Stimulated activated effector memory CD8-positive, alpha-beta T cell treated with anti-CD3 and anti-CD28 coated beads, Interleukin-12 subunit alpha, Interleukin-12 subunit beta, amount 100 ng/mL, for 72 hours (primary cell): ENCODE measurements around the gene SLC39A8.
"Not testable (repeated sequence)": the region's sequence is repeated elsewhere in the genome, so short reads cannot be mapped to it uniquely, and the experiment has no call there.

Source experiments
- ATAC-seq: fragments of 150-1000 bp; cut with Tn5 transposase; 2 replicates; pipeline ENCODE4 v1.10.0; 2021
- DNase-seq, 2 donors: peaks; one replicate each; pipeline ENCODE4 v3.0.0; 2021 to 2022; ENCODE audit warnings: low spot score in 2 of 2
- H3K27ac Mint-ChIP-seq: one replicate; pipeline ENCODE4 v1.8.0; 2022; ENCODE audit warnings: mild to moderate bottlenecking, mixed read lengths
- H3K36me3 Mint-ChIP-seq: one replicate; pipeline ENCODE4 v1.8.0; 2022; ENCODE audit warnings: mild to moderate bottlenecking, mixed read lengths
- H3K4me1 Mint-ChIP-seq: one replicate; pipeline ENCODE4 v1.8.0; 2022; ENCODE audit warnings: mixed read lengths
- H3K4me3 Mint-ChIP-seq: one replicate; pipeline ENCODE4 v1.8.0; 2022; ENCODE audit warnings: mild to moderate bottlenecking, mixed read lengths
- H3K9me3 Mint-ChIP-seq: one replicate; pipeline ENCODE4 v1.8.0; 2022; ENCODE audit warnings: mixed read lengths

The SLC39A8 gene

DNA sequence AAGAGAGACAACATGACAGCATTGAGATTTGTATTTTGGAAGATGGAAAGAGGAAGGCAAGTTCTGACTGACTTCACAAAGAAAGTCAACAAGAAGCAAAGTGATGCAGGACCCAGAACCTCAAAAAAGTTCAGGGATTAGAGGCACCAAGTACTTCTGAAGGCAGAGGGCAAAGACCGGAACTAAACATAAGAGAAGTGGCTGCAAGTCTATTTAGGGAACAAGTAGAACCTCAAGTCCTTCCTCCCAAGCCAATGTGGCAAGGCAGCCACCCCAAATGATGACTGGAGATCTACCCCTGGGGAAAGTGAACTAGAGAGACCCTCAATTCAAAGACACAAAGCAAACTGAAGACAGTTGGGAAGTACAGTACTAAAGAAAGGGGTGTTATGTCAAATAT is 46.6 kb downstream of the SLC39A8 start:
- no peak overlapping the region for H3K27ac Mint-ChIP-seq
- ATAC-seq (no peak), DNase-seq (no peak)
- H3K4me3 Mint-ChIP-seq = no peak overlapping the region
- no peaks in the 10 kb centered on the region for H3K4me1 Mint-ChIP-seq
- no peaks in the 10 kb centered on the region for H3K9me3 Mint-ChIP-seq
- peaks cover 52% of the 10 kb centered on the region for H3K36me3 Mint-ChIP-seq

DNA sequence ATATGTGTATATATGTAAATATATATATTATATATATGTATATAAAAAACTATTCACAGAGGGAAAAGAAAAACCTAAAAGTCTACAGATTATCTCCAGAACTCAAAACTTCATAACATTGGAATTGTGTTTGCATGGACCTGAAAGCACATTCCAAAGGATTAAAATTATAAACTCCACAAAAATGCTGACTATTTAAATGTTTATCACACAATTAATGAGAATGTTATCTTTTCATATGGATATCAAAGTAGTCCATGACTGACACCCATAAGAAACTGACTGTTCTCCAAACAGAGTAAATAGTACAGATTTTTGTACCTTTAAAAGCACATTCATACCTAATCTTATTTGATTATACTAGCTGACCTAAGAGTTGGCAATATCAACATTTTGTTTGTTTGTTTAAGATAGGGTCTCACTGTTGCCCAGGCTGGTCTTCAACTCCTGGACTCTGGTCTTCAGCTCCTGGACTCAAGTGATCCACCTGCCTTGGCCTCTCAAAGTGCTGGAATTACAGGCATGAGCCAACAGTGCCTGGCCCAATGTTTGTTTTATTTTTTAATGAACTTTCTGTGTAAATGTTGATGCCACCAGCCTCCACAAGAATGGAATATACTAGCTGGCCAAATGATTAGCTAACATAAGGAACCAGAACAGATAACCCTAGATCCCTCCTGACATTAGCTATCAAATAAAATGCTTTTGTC is 50.0 kb downstream of the SLC39A8 start:
- no peak overlapping the region for H3K27ac Mint-ChIP-seq
- no peak for ATAC-seq
- no peak overlapping the region for H3K4me3 Mint-ChIP-seq
- no peak for DNase-seq
- no peaks in the 10 kb centered on the region for H3K9me3 Mint-ChIP-seq
- H3K4me1 Mint-ChIP-seq = peaks cover 6% of the 10 kb centered on the region
- H3K36me3 Mint-ChIP-seq = peaks cover 47% of the 10 kb centered on the region

DNA sequence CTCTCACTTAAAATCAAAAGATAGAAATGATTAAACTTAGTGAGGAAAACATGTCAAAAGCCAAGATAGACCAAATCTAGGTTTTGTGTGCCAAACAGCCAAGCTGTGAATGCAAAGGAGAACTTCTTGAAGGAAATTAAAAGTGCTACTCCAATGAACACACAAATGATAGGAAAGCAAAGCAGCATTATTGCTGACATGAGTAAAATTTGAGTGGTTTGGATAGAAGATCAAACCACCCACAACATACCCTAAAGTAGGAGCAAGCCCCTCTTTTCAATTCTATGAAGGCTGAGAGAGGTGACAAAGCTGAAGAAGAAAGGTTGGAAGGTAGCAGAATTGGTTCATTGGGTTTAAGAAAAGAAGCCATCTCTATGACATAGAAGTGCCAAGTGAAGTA is 56.8 kb downstream of the SLC39A8 start:
- H3K4me3 Mint-ChIP-seq = no peak overlapping the region
- DNase-seq (no peak), ATAC-seq (no peak)
- no peak overlapping the region for H3K27ac Mint-ChIP-seq
- H3K4me1 Mint-ChIP-seq = peaks cover 6% of the 10 kb centered on the region
- H3K9me3 Mint-ChIP-seq = no peaks in the 10 kb centered on the region
- H3K36me3 Mint-ChIP-seq = peaks cover 16% of the 10 kb centered on the region

DNA sequence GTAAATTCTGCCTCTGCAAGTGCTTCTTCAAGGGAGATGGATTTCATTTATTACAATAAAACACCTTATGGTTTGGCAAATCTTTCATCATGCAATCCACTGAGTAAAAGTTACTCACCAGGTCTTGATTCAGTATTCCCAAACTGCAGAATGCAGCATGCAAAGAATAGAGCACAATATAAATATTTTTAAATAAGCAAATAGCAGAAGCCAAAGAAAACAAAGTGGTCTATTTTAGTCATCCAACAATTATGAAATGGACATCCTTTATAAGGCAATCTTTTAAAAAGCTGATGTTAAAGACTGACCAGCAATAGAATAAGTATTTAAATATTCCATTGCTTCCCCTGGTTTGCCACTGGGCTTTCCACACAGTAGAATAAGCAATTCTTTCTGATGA is 59.5 kb downstream of the SLC39A8 start:
- Mint-ChIP-seq H3K4me3 (no peak overlapping the region), H3K27ac (no peak overlapping the region), H3K36me3 (peaks cover 9% of the 10 kb centered on the region), H3K4me1 (peaks cover 5% of the 10 kb centered on the region), H3K9me3 (no peaks in the 10 kb centered on the region)
- ATAC-seq (no peak), DNase-seq (no peak)

DNA sequence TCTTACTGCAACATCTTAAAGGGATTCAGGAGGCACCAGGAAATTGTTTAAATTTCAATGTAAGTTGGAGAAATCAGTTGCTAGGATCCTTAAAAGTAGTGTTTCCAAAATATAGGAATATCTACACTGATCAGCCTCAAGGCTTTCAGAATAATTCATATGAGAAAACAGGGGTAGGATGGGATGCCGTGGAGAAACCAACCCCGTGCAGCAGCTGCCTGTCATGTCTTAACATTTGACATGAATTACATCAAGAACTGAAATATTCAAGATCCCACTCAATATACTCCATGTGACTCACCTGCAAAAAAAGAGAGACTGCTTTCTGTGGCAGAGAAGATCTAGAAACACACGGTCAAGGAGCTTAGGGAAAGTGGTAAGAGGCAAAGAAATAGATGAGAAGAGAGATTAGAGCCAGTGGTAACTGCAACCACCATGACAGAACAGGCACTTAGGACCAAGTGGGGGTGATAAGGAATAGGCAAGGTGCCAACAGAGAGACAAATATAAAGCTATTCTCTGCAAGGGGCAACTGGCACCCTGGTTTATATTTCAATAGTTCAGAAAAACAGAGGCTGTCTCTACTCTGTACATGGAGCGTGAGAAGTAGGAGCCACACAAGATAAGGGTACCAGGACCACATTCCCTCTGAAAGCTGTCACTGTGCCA is 64.0 kb downstream of the SLC39A8 start:
- Mint-ChIP-seq H3K4me3 (no peak overlapping the region), H3K9me3 (no peaks in the 10 kb centered on the region), H3K4me1 (peaks cover 5% of the 10 kb centered on the region), H3K36me3 (peaks cover 5% of the 10 kb centered on the region), H3K27ac (peak overlapping the region; percentile 9)
- no peak for DNase-seq
- no peak for ATAC-seq

DNA sequence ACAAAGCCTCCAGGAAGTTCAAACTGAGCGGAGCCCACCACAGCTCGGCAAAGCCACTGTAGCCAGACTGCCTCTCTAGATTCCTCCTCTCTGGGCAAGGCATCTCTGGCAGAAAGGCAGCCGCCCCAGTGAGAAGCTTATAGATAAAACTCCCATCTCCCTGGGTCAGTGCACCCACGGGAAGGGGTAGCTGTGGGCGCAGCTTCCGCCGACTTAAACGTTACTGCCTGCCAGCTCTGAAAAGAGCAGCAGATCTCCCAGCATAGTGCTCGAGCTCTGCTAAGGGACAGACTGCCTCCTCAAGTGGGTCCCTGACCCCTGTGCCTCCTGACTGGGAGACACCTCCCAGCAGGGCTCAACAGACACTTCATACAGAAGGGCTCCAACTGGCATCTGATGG is 72.0 kb downstream of the SLC39A8 start:
- not testable (repeated sequence) for H3K9me3 Mint-ChIP-seq, H3K27ac Mint-ChIP-seq, H3K4me3 Mint-ChIP-seq, DNase-seq, ATAC-seq
- Mint-ChIP-seq H3K36me3 (peaks cover 14% of the 10 kb centered on the region), H3K4me1 (peaks cover 11% of the 10 kb centered on the region)

DNA sequence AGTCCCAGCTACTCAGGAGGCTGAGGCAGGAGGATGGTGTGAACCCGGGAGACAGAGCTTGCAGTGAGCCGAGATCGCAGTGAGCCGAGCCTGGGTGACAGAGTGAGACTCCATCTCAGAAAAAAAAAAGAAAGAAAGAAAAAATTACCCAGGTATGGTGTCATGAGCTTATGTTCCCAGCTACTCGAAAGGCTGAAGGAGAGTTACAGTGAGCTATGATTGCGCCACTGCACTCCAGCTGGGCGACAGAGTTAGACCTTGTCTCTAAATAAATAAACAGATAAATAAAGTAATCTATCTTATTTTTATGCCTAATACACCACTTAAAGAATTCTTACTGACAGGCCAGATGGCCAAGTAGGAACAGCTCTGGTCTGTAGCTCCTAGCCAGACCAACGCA is 73.0 kb downstream of the SLC39A8 start:
- ATAC-seq (no peak), DNase-seq (no peak)
- no peak overlapping the region for H3K4me3 Mint-ChIP-seq
- peaks cover 24% of the 10 kb centered on the region for H3K36me3 Mint-ChIP-seq
- peaks cover 4% of the 10 kb centered on the region for H3K9me3 Mint-ChIP-seq
- H3K27ac Mint-ChIP-seq = no peak overlapping the region
- peaks cover 11% of the 10 kb centered on the region for H3K4me1 Mint-ChIP-seq

DNA sequence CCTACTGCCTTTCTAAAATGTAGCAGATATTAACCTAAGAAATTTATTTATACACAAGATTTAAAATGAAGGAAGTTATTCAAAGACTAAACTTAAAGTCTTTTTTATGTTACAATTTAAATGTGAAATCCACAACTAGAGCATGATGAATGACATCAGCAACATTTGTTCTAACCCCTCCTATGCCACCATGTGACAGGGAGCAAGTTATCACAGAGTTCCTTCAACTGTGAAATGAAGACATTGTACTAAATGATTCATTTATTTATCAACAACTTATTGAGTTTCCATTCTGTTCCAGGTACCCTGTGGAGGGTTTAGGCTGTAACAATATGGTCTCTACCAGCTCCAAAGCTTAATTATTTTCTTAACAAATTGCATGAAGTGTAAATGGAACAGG is 76.9 kb downstream of the SLC39A8 start:
- Mint-ChIP-seq H3K4me3 (no peak overlapping the region), H3K4me1 (no peaks in the 10 kb centered on the region), H3K9me3 (no peaks in the 10 kb centered on the region), H3K27ac (no peak overlapping the region), H3K36me3 (peaks cover 42% of the 10 kb centered on the region)
- ATAC-seq = no peak
- no peak for DNase-seq

DNA sequence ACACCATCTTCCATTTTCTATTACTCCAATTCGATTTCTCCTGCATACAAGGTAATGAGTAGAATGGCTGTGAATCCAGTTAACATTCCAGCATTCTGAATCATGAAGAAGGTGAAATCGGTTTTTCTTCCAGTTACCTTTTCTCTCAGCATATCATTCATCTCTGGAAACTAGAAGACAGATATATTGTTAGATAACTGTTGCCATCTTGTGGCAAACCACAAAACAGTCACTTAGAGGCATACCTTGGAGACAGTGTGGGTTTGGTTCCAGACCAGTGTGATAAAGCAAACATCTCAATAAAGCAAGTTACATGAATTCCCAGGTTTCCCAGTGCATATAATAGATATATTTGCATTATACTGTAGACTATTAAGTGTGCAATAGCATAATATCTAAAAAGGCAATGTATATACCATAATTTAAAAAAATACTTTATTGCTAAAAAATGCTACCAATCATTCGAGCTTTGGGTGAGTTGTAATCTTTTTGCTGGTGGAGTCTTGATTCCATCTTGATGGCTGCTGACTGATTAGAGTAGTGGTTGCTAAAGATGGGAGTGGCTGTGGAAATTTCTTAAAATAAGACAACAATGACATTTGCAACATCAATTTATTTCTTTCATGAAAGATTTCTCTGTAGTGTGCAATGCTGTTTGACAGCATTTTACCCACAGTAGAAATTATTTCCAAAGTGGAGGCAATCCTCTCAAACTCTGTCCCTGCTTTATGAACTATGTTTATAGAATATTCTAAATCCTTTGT is 82.1 kb downstream of the SLC39A8 start:
- no peak overlapping the region for H3K4me3 Mint-ChIP-seq
- H3K9me3 Mint-ChIP-seq = no peaks in the 10 kb centered on the region
- peaks cover 7% of the 10 kb centered on the region for H3K4me1 Mint-ChIP-seq
- H3K27ac Mint-ChIP-seq = no peak overlapping the region
- DNase-seq = no peak
- H3K36me3 Mint-ChIP-seq = peaks cover 47% of the 10 kb centered on the region
- ATAC-seq = peak; percentile 94

DNA sequence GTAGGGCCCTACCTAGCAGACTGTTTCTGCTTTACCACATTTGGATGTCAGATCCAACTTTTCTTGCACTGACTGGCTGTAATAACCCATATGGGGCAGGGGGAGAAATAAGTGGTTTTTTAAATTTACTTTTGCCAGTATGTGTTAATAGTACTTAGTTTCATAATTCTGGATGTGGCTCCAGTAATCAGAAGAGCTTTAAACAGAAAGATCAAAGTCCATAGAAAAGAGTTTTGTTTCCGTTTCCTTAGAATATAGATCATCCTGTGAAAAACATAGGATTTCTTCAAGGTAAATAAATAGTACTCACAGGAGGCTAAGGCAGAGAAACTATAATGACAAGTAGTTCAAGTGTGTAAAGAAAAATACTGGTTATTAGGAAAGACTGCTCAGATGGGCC is 85.6 kb downstream of the SLC39A8 start:
- ATAC-seq (no peak), DNase-seq (no peak)
- H3K27ac Mint-ChIP-seq = no peak overlapping the region
- H3K4me3 Mint-ChIP-seq = no peak overlapping the region
- peaks cover 7% of the 10 kb centered on the region for H3K4me1 Mint-ChIP-seq
- H3K9me3 Mint-ChIP-seq = no peaks in the 10 kb centered on the region
- H3K36me3 Mint-ChIP-seq = peaks cover 15% of the 10 kb centered on the region

DNA sequence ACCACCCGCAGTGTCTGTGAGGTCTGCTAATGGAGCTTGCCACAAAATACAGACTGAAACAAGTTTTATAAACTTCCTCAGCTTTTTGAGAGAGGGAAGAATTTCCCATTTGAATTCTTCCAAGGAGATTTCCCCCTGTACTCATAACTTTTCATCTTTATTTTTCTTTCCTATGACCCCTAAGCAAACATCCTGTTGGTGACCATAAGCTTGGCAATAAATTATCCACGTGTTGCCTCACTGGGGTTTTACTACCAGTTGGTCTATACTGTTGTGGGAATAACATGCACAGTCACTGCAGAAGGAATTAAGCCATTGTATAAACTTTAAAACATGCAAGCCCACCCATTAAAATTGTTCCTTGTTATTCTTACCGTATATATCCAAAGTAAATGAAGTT is 86.2 kb downstream of the SLC39A8 start:
- H3K27ac Mint-ChIP-seq = no peak overlapping the region
- H3K36me3 Mint-ChIP-seq = peaks cover 15% of the 10 kb centered on the region
- H3K4me3 Mint-ChIP-seq = no peak overlapping the region
- DNase-seq (no peak), ATAC-seq (no peak)
- H3K4me1 Mint-ChIP-seq = peaks cover 7% of the 10 kb centered on the region
- no peaks in the 10 kb centered on the region for H3K9me3 Mint-ChIP-seq

DNA sequence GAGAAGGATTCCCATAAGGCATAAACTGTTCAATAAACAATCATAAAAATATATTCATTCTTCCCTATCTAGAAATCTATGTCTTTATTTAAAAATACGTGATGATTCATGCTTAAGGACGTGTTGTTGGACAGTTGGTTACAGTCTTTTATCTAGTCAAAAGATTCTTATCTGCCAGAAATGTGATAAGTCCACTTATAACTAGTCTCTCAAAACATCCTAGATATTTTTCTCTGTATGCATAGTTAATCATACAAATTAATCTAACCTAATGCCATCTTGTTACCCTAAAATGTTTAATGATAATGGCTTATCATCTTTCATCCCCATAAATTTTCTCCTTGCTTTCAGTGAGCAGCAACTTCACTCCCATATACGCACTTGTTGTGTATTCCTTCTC is 89.0 kb downstream of the SLC39A8 start:
- Mint-ChIP-seq H3K27ac (no peak overlapping the region), H3K36me3 (no peaks in the 10 kb centered on the region), H3K4me1 (no peaks in the 10 kb centered on the region), H3K4me3 (no peak overlapping the region), H3K9me3 (no peaks in the 10 kb centered on the region)
- DNase-seq (no peak), ATAC-seq (no peak)

DNA sequence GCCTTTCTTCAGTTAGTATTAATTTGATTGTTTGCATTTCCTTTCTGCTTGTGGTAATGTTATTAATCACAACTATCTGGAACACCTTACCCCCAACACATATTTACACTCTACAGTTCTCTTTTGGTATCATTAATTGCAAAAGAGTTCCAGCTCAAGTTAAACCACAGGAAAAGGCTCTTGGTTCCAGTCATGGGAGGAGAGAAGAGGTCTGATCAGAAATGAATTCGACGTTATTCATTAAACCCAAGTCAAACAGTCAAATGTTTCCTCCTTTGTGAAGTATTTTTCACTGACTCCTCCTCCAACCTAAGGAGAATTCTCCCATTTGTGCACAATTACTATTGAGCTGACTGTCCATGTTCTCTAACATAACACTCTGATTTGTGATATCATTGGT is 91.4 kb downstream of the SLC39A8 start:
- no peak for ATAC-seq
- Mint-ChIP-seq H3K36me3 (no peaks in the 10 kb centered on the region), H3K4me1 (no peaks in the 10 kb centered on the region), H3K27ac (no peak overlapping the region), H3K4me3 (no peak overlapping the region), H3K9me3 (no peaks in the 10 kb centered on the region)
- no peak for DNase-seq

DNA sequence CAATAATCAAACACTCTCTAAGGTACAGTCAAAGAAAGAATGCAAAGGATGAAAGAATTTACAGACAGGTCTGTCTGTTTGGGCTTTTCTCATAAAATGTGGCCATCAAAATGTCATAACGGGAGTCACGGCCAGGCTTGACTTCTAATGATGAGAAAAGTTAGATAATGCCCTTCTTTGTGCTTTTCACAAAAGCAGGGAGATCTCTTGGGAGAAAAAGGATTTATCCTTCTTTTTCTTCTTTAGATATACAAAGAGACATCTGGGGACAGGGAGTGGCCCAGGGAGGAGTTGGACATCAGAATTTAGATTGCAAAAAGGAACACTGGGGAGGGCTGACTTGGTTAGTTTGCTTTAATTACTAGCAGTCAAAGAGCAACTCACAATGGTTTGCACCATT is 93.1 kb downstream of the SLC39A8 start:
- no peak for ATAC-seq

DNA sequence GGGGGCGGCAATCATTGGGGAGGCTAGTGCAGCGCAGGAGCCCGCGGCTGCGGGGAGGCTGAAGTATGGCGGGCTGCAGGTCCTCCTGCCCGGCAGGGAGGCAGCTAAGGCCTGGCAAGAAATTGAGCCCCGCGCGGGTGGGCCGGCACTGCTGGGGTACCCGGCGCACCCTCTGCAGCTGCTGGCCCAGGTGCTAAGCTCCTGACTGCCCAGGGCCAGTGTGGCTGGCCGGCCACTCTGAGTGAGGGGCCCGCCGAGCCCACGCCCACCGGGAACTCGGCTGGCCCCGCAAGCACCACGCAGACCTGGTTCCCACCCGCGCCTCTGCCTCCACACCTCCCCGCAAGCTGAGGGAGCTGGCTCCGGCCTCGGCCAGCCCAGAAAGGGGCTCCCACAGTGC is 94.9 kb downstream of the SLC39A8 start:
- H3K27ac Mint-ChIP-seq = no peak overlapping the region
- H3K36me3 Mint-ChIP-seq = no peaks in the 10 kb centered on the region
- H3K4me3 Mint-ChIP-seq = no peak overlapping the region
- ATAC-seq (no peak), DNase-seq (no peak)
- no peaks in the 10 kb centered on the region for H3K9me3 Mint-ChIP-seq
- no peaks in the 10 kb centered on the region for H3K4me1 Mint-ChIP-seq

More for the DNA sequence above, 93.1 kb downstream of the SLC39A8 start:
- no peaks in the 10 kb centered on the region for H3K9me3 Mint-ChIP-seq
- H3K4me1 Mint-ChIP-seq = no peaks in the 10 kb centered on the region
- H3K27ac Mint-ChIP-seq = no peak overlapping the region
- no peak overlapping the region for H3K4me3 Mint-ChIP-seq
- no peaks in the 10 kb centered on the region for H3K36me3 Mint-ChIP-seq
- DNase-seq = no peak

DNA sequence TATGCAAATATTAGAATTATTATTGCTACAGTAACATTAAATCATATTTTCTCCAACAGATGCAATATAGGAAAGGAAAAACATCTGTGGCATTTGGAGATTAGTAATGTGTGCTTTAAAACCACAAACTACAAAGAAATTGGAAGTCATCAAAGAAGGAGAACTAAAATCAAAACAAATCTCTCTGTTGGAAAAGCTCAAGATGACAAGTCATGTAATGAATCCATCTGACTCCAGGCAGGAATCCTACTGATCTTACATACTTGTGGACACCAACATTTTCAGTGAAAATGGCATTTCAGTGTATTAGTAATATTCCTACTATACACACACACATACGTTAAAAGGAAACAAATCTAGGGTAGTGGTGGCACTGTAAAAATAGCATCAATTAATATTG is 98.2 kb downstream of the SLC39A8 start:
- H3K4me3 Mint-ChIP-seq = no peak overlapping the region
- ATAC-seq (no peak), DNase-seq (no peak)
- no peaks in the 10 kb centered on the region for H3K4me1 Mint-ChIP-seq
- peaks cover 2% of the 10 kb centered on the region for H3K9me3 Mint-ChIP-seq
- no peaks in the 10 kb centered on the region for H3K36me3 Mint-ChIP-seq
- no peak overlapping the region for H3K27ac Mint-ChIP-seq
